Nephron progenitor cell (in vitro differentiated cells): ENCODE measurements around the gene NLGN2.

Experiments
- DNase-seq: peaks from one replicate; pipeline ENCODE4 v3.0.0; 2021
- H3K27ac Mint-ChIP-seq: 2 replicates; pipeline ENCODE4 v1.8.0; 2021; ENCODE audit warnings: mild to moderate bottlenecking, moderate library complexity, mixed read lengths
- H3K27me3 Mint-ChIP-seq: 2 replicates; pipeline ENCODE4 v1.8.0; 2021; ENCODE audit warnings: mild to moderate bottlenecking, low read depth, mixed read lengths; ENCODE audit not compliant: poor library complexity
- H3K36me3 Mint-ChIP-seq: 2 replicates; pipeline ENCODE4 v1.8.0; 2021; ENCODE audit warnings: low read depth, mixed read lengths
- H3K4me1 Mint-ChIP-seq: 2 replicates; pipeline ENCODE4 v1.8.0; 2021; ENCODE audit warnings: mixed read lengths
- H3K4me3 Mint-ChIP-seq: 2 replicates; pipeline ENCODE4 v1.8.0; 2021; ENCODE audit warnings: mild to moderate bottlenecking, moderate library complexity, mixed read lengths
- H3K9me3 Mint-ChIP-seq: 2 replicates; pipeline ENCODE4 v1.8.0; 2021; ENCODE audit warnings: mild to moderate bottlenecking, moderate library complexity, mixed read lengths
- CTCF ChIP-seq: fragments of 200-600 bp; sonication (generic); IDR thresholded peaks from 2 replicates; pipeline ENCODE4 v1.5.0; 2021; ENCODE audit warnings: antibody characterized with exemption

Gene NLGN2

GRCh38 chr17:7414837-7415236 lies 7.2 kb downstream of the NLGN2 start:
- Mint-ChIP-seq H3K27me3 (peaks cover 6% of the 10 kb centered on the region), H3K27ac (no peak overlapping the region), H3K9me3 (no peaks in the 10 kb centered on the region), H3K4me1 (peaks cover 41% of the 10 kb centered on the region), H3K36me3 (peaks cover 30% of the 10 kb centered on the region), H3K4me3 (no peak overlapping the region)
- no peak for TF ChIP-seq CTCF
- no peak for DNase-seq

- DNase-seq: no peak
- TF ChIP-seq CTCF: no peak
- no peak overlapping the region for H3K27ac Mint-ChIP-seq
- H3K27me3 Mint-ChIP-seq: peaks cover 6% of the 10 kb centered on the region
- H3K4me1 Mint-ChIP-seq: peaks cover 50% of the 10 kb centered on the region
- H3K36me3 Mint-ChIP-seq: peaks cover 23% of the 10 kb centered on the region
- H3K4me3 Mint-ChIP-seq: no peak overlapping the region
- no peaks in the 10 kb centered on the region for H3K9me3 Mint-ChIP-seq
Measured at GRCh38 chr17:7415784-7416183, 8.1 kb downstream of the NLGN2 start.

GRCh38 chr17:7416323-7416722 lies 8.7 kb downstream of the NLGN2 start:
- peaks cover 23% of the 10 kb centered on the region for H3K36me3 Mint-ChIP-seq
- no peak for DNase-seq
- H3K27me3 Mint-ChIP-seq: peaks cover 3% of the 10 kb centered on the region
- no peaks in the 10 kb centered on the region for H3K9me3 Mint-ChIP-seq
- H3K4me1 Mint-ChIP-seq: peaks cover 56% of the 10 kb centered on the region
- no peak for TF ChIP-seq CTCF
- no peak overlapping the region for H3K4me3 Mint-ChIP-seq
- H3K27ac Mint-ChIP-seq: peak overlapping the region; percentile 94

- Mint-ChIP-seq H3K27ac (no peak overlapping the region), H3K27me3 (peaks cover 3% of the 10 kb centered on the region), H3K4me1 (peaks cover 60% of the 10 kb centered on the region), H3K9me3 (no peaks in the 10 kb centered on the region), H3K36me3 (peaks cover 20% of the 10 kb centered on the region), H3K4me3 (no peak overlapping the region)
- DNase-seq: no peak
- TF ChIP-seq CTCF: no peak
Measured at GRCh38 chr17:7417056-7417655, 9.5 kb downstream of the NLGN2 start.

- Mint-ChIP-seq H3K4me3 (no peak overlapping the region), H3K27me3 (peaks cover 3% of the 10 kb centered on the region), H3K36me3 (peaks cover 18% of the 10 kb centered on the region), H3K9me3 (no peaks in the 10 kb centered on the region), H3K4me1 (peaks cover 49% of the 10 kb centered on the region), H3K27ac (peak overlapping the region; percentile 98)
- no peak for DNase-seq
- TF ChIP-seq CTCF: no peak
Measured at GRCh38 chr17:7418472-7419152, 11.0 kb downstream of the NLGN2 start.
